SK-N-SH treated with all-trans-retinoic acid at 6 μM for 48 hours (cell line): ENCODE results near the gene CISD3.

Source experiments
- ARNTL ChIP-seq: fragments of 450-650 bp; formaldehyde crosslinking; IDR thresholded peaks from 2 replicates; pipeline ENCODE4 v1.5.0; 2020; ENCODE audit warnings: low read depth, mild to moderate bottlenecking, moderate library complexity, borderline replicate concordance
- CREB5 ChIP-seq: fragments of 250-450 bp; sonication (Bioruptor Pico); IDR thresholded peaks from 2 replicates; pipeline ENCODE4 v1.5.1; 2020; ENCODE audit warnings: low read depth, mild to moderate bottlenecking, moderate library complexity
- CSRNP3 ChIP-seq: fragments of 250-450 bp; sonication (Bioruptor Pico); IDR thresholded peaks from 2 replicates; pipeline ENCODE4 v1.5.1; 2021; ENCODE audit warnings: mild to moderate bottlenecking, moderate library complexity
- ESRRG ChIP-seq: fragments of 250-450 bp; sonication (Bioruptor Pico); IDR thresholded peaks from 2 replicates; pipeline ENCODE4 v1.6.1; 2021; ENCODE audit warnings: mild to moderate bottlenecking
- GLIS3 ChIP-seq: fragments of 250-450 bp; sonication (Bioruptor Pico); IDR thresholded peaks from 2 replicates; pipeline ENCODE4 v1.5.0; 2020; ENCODE audit warnings: mild to moderate bottlenecking, moderate library complexity
- ISL1 ChIP-seq: fragments of 250-450 bp; sonication (Bioruptor Pico); IDR thresholded peaks from 2 replicates; pipeline ENCODE4 v2.1.2; 2022; ENCODE audit warnings: mild to moderate bottlenecking, moderate library complexity
- PATZ1 ChIP-seq: fragments of 250-450 bp; sonication (Bioruptor Pico); IDR thresholded peaks from 2 replicates; pipeline ENCODE4 v1.8.0; 2020; ENCODE audit warnings: mild to moderate bottlenecking, moderate library complexity, borderline replicate concordance
- SNAI2 ChIP-seq: fragments of 250-450 bp; sonication (Bioruptor Pico); IDR thresholded peaks from 2 replicates; pipeline ENCODE4 v1.5.0; 2020; ENCODE audit warnings: mild to moderate bottlenecking, moderate library complexity
- TCF4 ChIP-seq: fragments of 250-450 bp; sonication (Bioruptor Pico); IDR thresholded peaks from 2 replicates; pipeline ENCODE4 v1.8.0; 2021; ENCODE audit warnings: mild to moderate bottlenecking, moderate library complexity, borderline replicate concordance
- TSHZ2 ChIP-seq: fragments of 250-450 bp; sonication (Bioruptor Pico); IDR thresholded peaks from 2 replicates; pipeline ENCODE4 v1.5.0; 2020; ENCODE audit warnings: mild to moderate bottlenecking, moderate library complexity
- ZFP3 ChIP-seq: fragments of 250-450 bp; sonication (Bioruptor Pico); IDR thresholded peaks from 2 replicates; pipeline ENCODE4 v1.5.0; 2020; ENCODE audit warnings: mild to moderate bottlenecking, moderate library complexity
- ZNF565 ChIP-seq: fragments of 450-650 bp; formaldehyde crosslinking; conservative IDR thresholded peaks from 2 replicates; pipeline ENCODE4 v1.5.0; 2020; ENCODE audit warnings: low read depth, mild to moderate bottlenecking, moderate library complexity
- ZNF70 ChIP-seq: fragments of 450-650 bp; formaldehyde crosslinking; IDR thresholded peaks from 2 replicates; pipeline ENCODE4 v1.5.0; 2020; ENCODE audit warnings: mild to moderate bottlenecking, moderate library complexity
- ZNF8 ChIP-seq: fragments of 450-650 bp; formaldehyde crosslinking; IDR thresholded peaks from 2 replicates; pipeline ENCODE4 v1.5.0; 2020; ENCODE audit warnings: mild to moderate bottlenecking, moderate library complexity

- TF ChIP-seq SNAI2 (CRISPR knock-in tag) (no peak), ESRRG (CRISPR knock-in tag) (no peak), GLIS3 (CRISPR knock-in tag) (no peak), ZNF8 (CRISPR knock-in tag) (no peak), PATZ1 (CRISPR knock-in tag) (no peak), CSRNP3 (CRISPR knock-in tag) (no peak), ISL1 (CRISPR knock-in tag) (no peak), TCF4 (CRISPR knock-in tag) (no peak), CREB5 (CRISPR knock-in tag) (no peak), ARNTL (CRISPR knock-in tag) (no peak), TSHZ2 (CRISPR knock-in tag) (no peak), ZFP3 (CRISPR knock-in tag) (no peak), ZNF70 (CRISPR knock-in tag) (no peak), ZNF565 (no peak)
Measured at GRCh38 chr17:38740044-38740443, 9.9 kb downstream of the CISD3 start.
